ENCODE measurements around the gene CBS.
A peak's percentile ranks its signal among the peaks of the same experiment; 100 is the strongest.
"Not testable (repeated sequence)": the region's sequence is repeated elsewhere in the genome, so short reads cannot be mapped to it uniquely, and the experiment has no call there.

The CBS gene

GRCh38 chr21:43075170-43076022 is at the start of gene CBS:
Gene CBS (minus strand): TSS chr21:43075835. CDS start chr21:43072193, 3,642 bp downstream.
- not testable (repeated sequence) for DNase-seq

DNA sequence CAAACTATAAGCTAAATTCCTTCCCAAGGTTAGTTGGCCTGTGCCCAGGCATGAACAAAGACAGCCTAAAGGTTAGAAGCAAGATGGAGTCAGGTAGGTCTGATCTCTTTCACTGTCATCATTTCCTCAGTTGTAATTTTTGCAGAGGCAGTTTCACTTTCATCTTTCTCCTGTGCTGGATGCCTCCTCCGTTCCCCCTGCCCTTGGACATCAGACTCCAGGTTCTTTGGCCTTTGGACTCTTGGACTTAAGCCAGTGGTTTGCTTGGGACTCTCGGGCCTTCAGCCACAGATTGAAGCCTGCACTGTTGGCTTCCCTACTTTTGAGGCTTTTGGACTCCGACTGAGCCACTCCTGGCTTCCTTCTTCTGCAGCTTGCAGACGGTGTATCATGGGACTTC is 40.3 kb upstream of the CBS start:
- not testable (repeated sequence) for DNase-seq

DNA sequence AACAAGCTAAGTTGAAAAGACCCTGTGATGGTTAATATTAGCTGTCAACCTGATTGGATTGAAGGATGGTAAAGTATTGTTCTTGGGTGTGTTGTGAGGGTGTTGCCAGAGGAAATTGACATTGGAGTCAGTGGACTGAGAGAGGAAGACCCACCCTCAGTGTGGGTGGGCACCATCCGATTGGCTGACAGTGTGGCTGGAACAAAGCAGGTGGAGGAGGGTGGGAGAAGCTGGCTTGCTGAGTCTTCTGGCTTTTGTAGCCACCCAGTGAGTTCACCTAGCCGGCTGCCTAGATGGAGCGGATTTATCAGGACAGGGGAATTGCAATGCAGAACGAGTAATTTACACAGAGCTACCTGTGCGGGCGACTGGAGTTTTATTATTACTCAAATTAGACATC is 38.8 kb upstream of the CBS start:
- DNase-seq = not testable (repeated sequence)

GRCh38 chr21:43109006-43109405 is 33.4 kb upstream of the CBS start:
- DNase-seq = not testable (repeated sequence)

DNA sequence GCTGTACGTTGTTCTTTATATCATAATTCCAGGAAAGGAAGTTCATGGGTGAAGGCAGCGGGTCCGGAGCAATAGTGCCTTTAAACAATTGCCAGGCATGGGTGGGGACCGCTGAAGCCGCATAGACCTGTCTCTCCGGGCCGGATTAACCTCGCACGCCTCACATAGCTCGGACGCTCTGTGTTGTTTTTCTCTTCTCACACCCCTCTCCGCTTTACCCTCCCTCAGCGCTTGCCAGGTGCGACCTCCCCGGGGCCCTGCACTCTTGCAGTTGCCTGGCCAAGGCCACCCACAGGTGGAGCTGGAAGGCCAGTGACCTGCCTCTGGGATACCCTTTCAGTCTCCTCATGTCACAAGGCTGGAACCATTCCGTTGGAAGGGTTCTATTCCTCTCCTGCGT is 32.5 kb upstream of the CBS start:
- DNase-seq = not testable (repeated sequence)

DNA sequence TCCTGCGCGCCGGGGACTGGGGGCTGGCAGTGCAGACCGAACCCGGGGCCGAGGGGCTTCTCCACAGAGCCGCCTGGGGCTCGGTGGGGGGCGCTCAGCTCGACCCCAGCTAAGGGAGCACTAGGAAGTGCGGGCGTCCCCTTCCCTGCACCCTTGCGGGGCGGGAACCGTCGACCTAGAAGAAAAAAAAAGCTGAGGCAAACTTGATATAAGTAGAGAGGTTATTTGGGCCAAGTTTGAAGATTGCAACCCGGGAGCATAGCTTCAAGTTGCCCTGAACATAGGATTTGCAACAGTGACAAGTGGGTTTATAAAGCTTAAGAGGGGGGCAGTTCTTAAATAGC is 32.1 kb upstream of the CBS start:
- DNase-seq = not testable (repeated sequence)

DNA sequence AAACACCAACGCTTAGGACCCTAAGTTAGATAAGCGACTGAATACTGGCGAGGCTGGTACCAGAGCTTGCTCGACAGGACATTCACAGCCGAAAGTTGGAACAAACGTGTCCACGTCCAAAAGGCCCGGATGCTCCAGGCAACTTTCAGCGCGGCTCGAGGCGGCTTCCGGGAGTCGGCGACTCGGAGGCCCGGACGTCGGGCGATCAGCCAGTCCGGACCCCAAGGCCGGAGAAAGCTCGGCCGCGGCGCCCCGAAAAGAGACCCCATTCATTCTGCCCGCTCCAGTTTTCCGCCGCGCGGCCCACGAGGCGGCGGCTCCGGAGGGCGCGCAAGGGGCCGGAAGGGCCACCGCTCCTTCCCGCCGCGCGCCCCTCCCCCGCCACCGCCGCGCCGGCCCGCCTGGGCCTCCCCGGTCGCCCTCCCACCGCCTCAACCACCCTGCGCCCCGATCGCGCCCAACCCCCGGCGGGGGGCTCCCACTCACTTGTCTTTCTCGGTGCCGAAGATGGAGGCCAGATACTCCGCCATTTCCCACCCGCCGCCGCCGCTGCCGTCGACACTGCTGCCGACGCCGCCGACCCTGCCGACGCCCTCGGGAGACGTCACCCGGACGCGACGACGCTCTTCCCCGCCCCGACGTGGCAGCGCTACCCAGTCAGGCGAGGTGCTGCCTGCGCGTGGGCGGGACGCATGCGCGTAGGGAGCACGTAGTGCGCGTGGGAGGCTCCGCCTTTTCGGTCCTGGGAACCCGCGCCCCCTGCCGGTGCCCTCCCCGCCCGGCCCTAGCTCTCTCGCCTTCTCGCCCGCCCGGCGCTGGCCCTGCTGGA is 31.5 kb upstream of the CBS start, which contains the start of gene U2AF1:
Gene U2AF1 (minus strand): TSS at position 606 of the 829 bp plus-strand sequence. CDS start 76 bp downstream, at position 530.
- peak; percentile 57 to 78 for DNase-seq

DNA sequence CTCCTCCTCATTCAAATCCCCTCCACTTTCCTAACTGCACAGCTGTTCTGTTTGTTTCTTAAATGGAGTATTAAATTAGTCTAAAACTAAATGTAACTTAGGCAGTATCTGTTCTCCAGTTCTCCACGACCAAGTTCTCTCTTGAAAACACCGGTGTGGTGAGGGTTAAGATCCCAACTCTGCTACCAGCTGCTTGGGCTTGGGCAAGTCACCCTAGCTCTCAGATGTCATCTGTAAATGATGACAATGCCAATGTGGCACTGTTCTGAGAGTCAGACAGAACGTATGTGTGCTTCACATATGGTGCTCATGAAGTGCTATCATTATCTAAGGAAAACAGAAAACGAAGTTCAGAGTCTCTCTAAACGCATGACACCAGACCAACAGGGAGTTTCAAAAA is 29.0 kb upstream of the CBS start:
- not testable (repeated sequence) for DNase-seq

- not testable (repeated sequence) for DNase-seq
Observed at GRCh38 chr21:43102281-43102680, 26.6 kb upstream of the CBS start.

- not testable (repeated sequence) for DNase-seq
Observed at GRCh38 chr21:43101676-43102075, 26.0 kb upstream of the CBS start.

DNA sequence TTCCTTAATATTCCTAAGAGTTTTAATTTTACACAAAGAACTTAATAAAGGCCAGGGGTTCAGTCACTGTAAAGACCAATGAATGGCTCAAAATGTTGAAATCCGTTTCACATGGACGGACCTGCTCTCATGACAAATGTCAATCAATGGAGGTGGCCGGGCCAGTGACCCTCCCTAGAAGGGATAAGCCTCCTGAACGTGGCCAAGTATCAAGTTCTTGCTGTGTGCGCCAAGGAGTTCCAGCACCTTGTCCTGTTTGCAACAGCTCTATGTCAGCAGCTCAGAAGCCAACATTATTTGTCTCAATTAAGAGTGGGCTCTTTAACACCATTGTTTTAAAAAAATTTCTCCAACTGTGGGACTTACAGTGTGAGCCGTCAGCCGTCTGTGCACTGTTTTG is 25.4 kb upstream of the CBS start:
- DNase-seq = not testable (repeated sequence)

- DNase-seq = not testable (repeated sequence)
Observed at GRCh38 chr21:43091979-43092614, 16.5 kb upstream of the CBS start.

- not testable (repeated sequence) for DNase-seq
Observed at GRCh38 chr21:43090947-43091346, 15.3 kb upstream of the CBS start.

DNA sequence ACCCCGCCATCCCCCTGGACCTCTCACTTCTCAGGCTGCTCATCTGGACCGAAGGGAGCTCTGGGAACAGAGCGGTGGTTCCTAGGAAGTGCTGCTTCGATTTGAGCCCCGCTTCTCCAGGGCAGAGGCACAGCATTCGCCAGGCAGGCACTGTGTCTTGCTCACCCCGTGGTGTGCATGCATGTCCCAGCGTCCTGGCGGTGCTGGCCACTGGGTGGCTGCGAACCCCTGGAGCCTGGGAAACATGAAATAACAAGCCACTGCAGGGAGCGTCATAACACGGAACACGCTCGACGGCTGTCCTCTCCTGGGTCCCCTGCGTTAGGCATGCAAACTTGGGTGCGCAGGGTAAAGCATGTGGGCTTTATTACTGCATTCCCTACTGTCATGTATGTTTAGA is 13.8 kb upstream of the CBS start:
- DNase-seq = not testable (repeated sequence)

GRCh38 chr21:43082587-43083300 is 7.1 kb upstream of the CBS start:
- not testable (repeated sequence) for DNase-seq

DNA sequence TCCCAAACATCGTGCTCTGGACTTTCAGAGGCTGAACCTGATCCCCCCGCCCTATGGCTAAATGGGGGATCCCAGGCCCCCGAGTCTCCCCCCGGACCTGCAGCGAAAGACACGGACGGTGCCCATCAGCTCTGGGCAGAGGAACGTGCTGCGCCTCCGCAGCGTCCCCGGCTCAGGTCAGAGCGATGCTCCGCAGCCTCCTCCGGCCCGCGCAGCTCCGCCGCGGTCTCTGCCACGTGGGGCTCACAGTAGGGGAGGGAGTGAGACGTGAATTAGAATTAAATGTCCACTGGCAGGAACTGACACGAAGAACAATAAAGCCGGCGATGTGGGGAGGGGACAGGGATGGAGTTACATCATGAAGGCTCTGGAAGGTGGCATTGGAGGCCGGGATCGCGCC is 1.0 kb upstream of the CBS start:
- not testable (repeated sequence) for DNase-seq

GRCh38 chr21:43076023-43076637 is 495 bp upstream of the CBS start:
- not testable (repeated sequence) for DNase-seq

GRCh38 chr21:43074401-43075169 is 1.1 kb downstream of the CBS start:
- not testable (repeated sequence) for DNase-seq

- not testable (repeated sequence) for DNase-seq
Observed at GRCh38 chr21:43072742-43073141, 2.9 kb downstream of the CBS start.

GRCh38 chr21:43069682-43070081 is 6.0 kb downstream of the CBS start:
- not testable (repeated sequence) for DNase-seq

- DNase-seq = not testable (repeated sequence)
Observed at GRCh38 chr21:43068065-43068464, 7.6 kb downstream of the CBS start.
